Astrocyte (in vitro differentiated cells and primary cell): ENCODE measurements around the gene SLC6A4. TPM values are rescaled to one million over a fixed set of nuclear protein-coding genes. Genes with fewer than 3 reads are reported as not detected.

ENCODE experiments used
- DNase-seq: peaks from one replicate; pipeline ENCODE4 v3.0.0-alpha.2; 2010; ENCODE audit warnings: low read depth
- FAIRE-seq: peaks from 2 replicates; lab custom pipeline; 2011; peaks lifted over from hg19 to GRCh38; lab: Jason Lieb, UNC
- H2AFZ ChIP-seq: 2 replicates; pipeline ENCODE4 v1.6.0; 2012; ENCODE audit warnings: low read depth, low read length, inconsistent platforms
- H3K27ac ChIP-seq: 2 replicates; pipeline ENCODE4 v1.5.1; 2011; ENCODE audit warnings: low read depth, low read length, inconsistent platforms
- H3K27me3 ChIP-seq: 2 replicates; pipeline ENCODE4 v1.6.0; 2011; ENCODE audit warnings: low read length, inconsistent platforms; ENCODE audit not compliant: insufficient read depth
- H3K36me3 ChIP-seq: 2 replicates; pipeline ENCODE4 v1.5.1; 2011; ENCODE audit warnings: low read length, inconsistent platforms; ENCODE audit not compliant: insufficient read depth
- H3K4me1 ChIP-seq: 2 replicates; pipeline ENCODE4 v1.5.1; 2011; ENCODE audit warnings: low read length, inconsistent platforms; ENCODE audit not compliant: insufficient read depth
- H3K4me2 ChIP-seq: 2 replicates; pipeline ENCODE4 v1.6.0; 2012; ENCODE audit warnings: low read length, inconsistent platforms
- H3K4me3 ChIP-seq: 2 replicates; pipeline ENCODE4 v1.5.1; 2011; ENCODE audit warnings: low read depth, mild to moderate bottlenecking, low read length, inconsistent platforms; ENCODE audit not compliant: insufficient read depth
- H3K79me2 ChIP-seq: 2 replicates; pipeline ENCODE4 v1.6.0; 2012; ENCODE audit warnings: mild to moderate bottlenecking, low read length, inconsistent platforms; ENCODE audit not compliant: insufficient read depth
- H3K9ac ChIP-seq: 2 replicates; pipeline ENCODE4 v1.6.0; 2012; ENCODE audit warnings: mild to moderate bottlenecking, low read length, inconsistent platforms
- H3K9me3 ChIP-seq: 2 replicates; pipeline ENCODE4 v1.5.1; 2012; ENCODE audit warnings: low read depth, mild to moderate bottlenecking, low read length, inconsistent platforms; ENCODE audit not compliant: insufficient read depth
- H4K20me1 ChIP-seq: 2 replicates; pipeline ENCODE4 v1.6.0; 2012; ENCODE audit warnings: low read length, inconsistent platforms; ENCODE audit not compliant: insufficient read depth
- H3K27ac Mint-ChIP-seq: one replicate; pipeline ENCODE4 v1.8.0; 2021; ENCODE audit warnings: mild to moderate bottlenecking, mixed read lengths; ENCODE audit not compliant: unreplicated experiment
- H3K27me3 Mint-ChIP-seq: one replicate; pipeline ENCODE4 v1.8.0; 2021; ENCODE audit warnings: low read depth, mixed read lengths; ENCODE audit not compliant: unreplicated experiment
- H3K36me3 Mint-ChIP-seq: one replicate; pipeline ENCODE4 v1.8.0; 2021; ENCODE audit warnings: low read depth, mixed read lengths; ENCODE audit not compliant: unreplicated experiment
- H3K4me1 Mint-ChIP-seq: one replicate; pipeline ENCODE4 v1.8.0; 2021; ENCODE audit warnings: low read depth, mixed read lengths; ENCODE audit not compliant: unreplicated experiment
- H3K4me3 Mint-ChIP-seq: one replicate; pipeline ENCODE4 v1.8.0; 2021; ENCODE audit warnings: mild to moderate bottlenecking, moderate library complexity, mixed read lengths; ENCODE audit not compliant: unreplicated experiment
- H3K9me3 Mint-ChIP-seq: one replicate; pipeline ENCODE4 v1.8.0; 2021; ENCODE audit warnings: mild to moderate bottlenecking, mixed read lengths; ENCODE audit not compliant: unreplicated experiment
- CTCF ChIP-seq: IDR thresholded peaks from 2 replicates; pipeline ENCODE4 v1.5.1; 2011; ENCODE audit warnings: low read depth, mild to moderate bottlenecking, inconsistent platforms, low read length, moderate library complexity; ENCODE audit not compliant: insufficient read depth
- EZH2 ChIP-seq: IDR thresholded peaks from 2 replicates; pipeline ENCODE4 v1.6.1; 2012; ENCODE audit warnings: mild to moderate bottlenecking, low read length, inconsistent platforms; ENCODE audit not compliant: insufficient read depth
- total RNA-seq: library from RNA; stranded (reverse); gene quantifications from 2 replicates; pipeline ENCODE4 v1.2.1, GENCODE V29; 2021

Gene SLC6A4
- total RNA-seq, 1 donor from 2014 or later, result not detected

DNA sequence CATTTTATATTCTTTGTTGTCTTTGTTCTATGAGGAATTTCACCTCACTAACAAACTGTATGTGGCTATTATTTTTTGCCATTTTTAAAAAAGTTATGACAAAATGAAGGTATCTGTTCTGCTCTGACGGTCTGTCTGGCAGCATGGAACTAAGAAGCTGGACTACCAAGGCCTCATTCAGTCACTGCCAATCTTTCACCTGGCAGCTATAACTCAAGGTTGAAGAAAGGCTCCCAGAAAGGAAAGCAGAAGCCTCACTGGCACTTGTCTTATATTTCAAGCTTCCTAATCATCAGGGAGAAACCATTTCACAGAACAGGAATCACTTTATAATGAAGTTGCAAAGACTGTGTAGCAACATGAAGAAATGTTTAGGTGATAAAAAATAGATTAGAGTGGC is 18.7 kb upstream of the SLC6A4 start:
- no peaks in the 10 kb centered on the region for H3K9me3 Mint-ChIP-seq
- Histone ChIP-seq H3K27me3 (no peaks in the 10 kb centered on the region), H3K4me1 (peaks cover 3% of the 10 kb centered on the region), H3K4me2 (no peak overlapping the region), H3K9ac (no peak overlapping the region), H4K20me1 (peaks cover 7% of the 10 kb centered on the region), H3K36me3 (peaks cover 3% of the 10 kb centered on the region), H3K4me3 (no peak overlapping the region), H3K9me3 (no peaks in the 10 kb centered on the region), H2AFZ (no peak overlapping the region), H3K27ac (no peak overlapping the region), H3K79me2 (no peaks in the 10 kb centered on the region)
- no peak overlapping the region for H3K4me3 Mint-ChIP-seq
- no peaks in the 10 kb centered on the region for H3K27me3 Mint-ChIP-seq
- H3K36me3 Mint-ChIP-seq, result peaks cover 17% of the 10 kb centered on the region
- no peak for TF ChIP-seq CTCF
- no peak for TF ChIP-seq EZH2
- DNase-seq, result no peak
- no peak for FAIRE-seq
- peaks cover 23% of the 10 kb centered on the region for H3K4me1 Mint-ChIP-seq
- no peak overlapping the region for H3K27ac Mint-ChIP-seq

DNA sequence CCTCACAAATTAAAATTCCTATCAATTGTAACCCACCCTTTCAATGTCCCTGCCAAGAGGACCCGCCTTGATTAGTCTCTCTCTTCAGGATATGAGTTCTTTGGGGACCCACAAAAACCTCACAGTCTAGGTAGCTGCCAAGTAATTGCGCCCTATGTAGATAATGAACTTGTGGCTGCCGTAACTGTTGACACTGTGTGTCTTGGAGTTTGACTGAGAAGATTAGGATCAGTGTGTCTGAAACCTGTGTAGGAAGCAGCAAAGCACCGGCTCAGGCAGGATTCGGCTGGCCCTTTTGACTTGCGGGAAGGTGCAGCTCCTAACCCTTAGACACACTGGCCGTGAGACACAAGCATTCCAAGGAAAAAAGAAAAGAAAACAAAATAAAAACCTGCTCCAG is 17.8 kb upstream of the SLC6A4 start:
- Histone ChIP-seq H3K4me3 (no peak overlapping the region), H3K27ac (no peak overlapping the region), H3K9me3 (no peaks in the 10 kb centered on the region), H3K4me2 (no peak overlapping the region), H3K9ac (no peak overlapping the region), H4K20me1 (peaks cover 5% of the 10 kb centered on the region), H2AFZ (no peak overlapping the region), H3K4me1 (peaks cover 3% of the 10 kb centered on the region), H3K36me3 (peaks cover 10% of the 10 kb centered on the region), H3K79me2 (no peaks in the 10 kb centered on the region), H3K27me3 (no peaks in the 10 kb centered on the region)
- FAIRE-seq (no peak), DNase-seq (no peak)
- peaks cover 24% of the 10 kb centered on the region for H3K36me3 Mint-ChIP-seq
- H3K9me3 Mint-ChIP-seq, result no peaks in the 10 kb centered on the region
- H3K27ac Mint-ChIP-seq, result peak overlapping the region; percentile 1
- H3K4me1 Mint-ChIP-seq, result peaks cover 18% of the 10 kb centered on the region
- no peaks in the 10 kb centered on the region for H3K27me3 Mint-ChIP-seq
- TF ChIP-seq CTCF (no peak), EZH2 (no peak)
- H3K4me3 Mint-ChIP-seq, result no peak overlapping the region

GRCh38 chr17:30251931-30252330 is 16.4 kb upstream of the SLC6A4 start:
- no peaks in the 10 kb centered on the region for H3K27me3 Mint-ChIP-seq
- H2AFZ ChIP-seq, result no peak overlapping the region
- no peak for FAIRE-seq
- H3K4me1 Mint-ChIP-seq, result peaks cover 12% of the 10 kb centered on the region
- no peaks in the 10 kb centered on the region for H3K27me3 ChIP-seq
- H3K9ac ChIP-seq, result no peak overlapping the region
- H3K36me3 Mint-ChIP-seq, result peaks cover 28% of the 10 kb centered on the region
- TF ChIP-seq CTCF, result no peak
- TF ChIP-seq EZH2, result no peak
- no peak for DNase-seq
- no peaks in the 10 kb centered on the region for H3K9me3 ChIP-seq
- no peak overlapping the region for H3K4me2 ChIP-seq
- H3K9me3 Mint-ChIP-seq, result no peaks in the 10 kb centered on the region
- H3K27ac ChIP-seq, result no peak overlapping the region
- H3K4me1 ChIP-seq, result peaks cover 3% of the 10 kb centered on the region
- no peak overlapping the region for H3K27ac Mint-ChIP-seq
- no peak overlapping the region for H3K4me3 Mint-ChIP-seq
- peaks cover 2% of the 10 kb centered on the region for H4K20me1 ChIP-seq
- H3K4me3 ChIP-seq, result no peak overlapping the region
- H3K36me3 ChIP-seq, result peaks cover 14% of the 10 kb centered on the region
- H3K79me2 ChIP-seq, result no peaks in the 10 kb centered on the region
